GM20000 (cell line): ENCODE measurements around the gene CHN2.

ENCODE experiments used
- DNase-seq: peaks from one replicate; pipeline ENCODE4 v3.0.0; 2012; ENCODE audit warnings: low spot score
- CTCF ChIP-seq: IDR thresholded peaks from 2 replicates; pipeline ENCODE4 v1.5.1; 2012; ENCODE audit warnings: mild to moderate bottlenecking, control low read depth; ENCODE audit errors: extremely low read depth, missing control alignments

Gene CHN2

DNA sequence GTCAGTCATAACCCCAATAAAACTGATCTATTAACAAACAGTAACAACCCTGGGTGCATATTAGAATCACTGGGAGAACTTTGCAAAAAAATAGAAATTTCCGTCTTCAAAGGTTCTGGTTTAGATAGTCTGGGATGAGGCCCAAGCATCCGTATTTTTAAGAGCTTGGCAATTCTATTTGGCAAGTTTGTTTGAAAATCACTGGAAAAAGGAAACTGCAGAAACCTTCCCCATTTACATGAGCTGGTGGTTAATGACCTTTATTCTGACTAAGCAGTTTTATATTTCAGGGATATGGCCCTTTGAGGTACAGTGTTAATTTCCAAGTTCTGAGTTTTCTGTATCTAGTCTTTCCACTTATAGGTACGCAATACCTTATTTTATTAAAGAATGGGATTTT is 253.3 kb downstream of the CHN2 start:
- TF ChIP-seq CTCF: no peak
- no peak for DNase-seq

- no peak for DNase-seq
- no peak for TF ChIP-seq CTCF
Observed at GRCh38 chr7:29449569-29450260, 255.1 kb downstream of the CHN2 start.

DNA sequence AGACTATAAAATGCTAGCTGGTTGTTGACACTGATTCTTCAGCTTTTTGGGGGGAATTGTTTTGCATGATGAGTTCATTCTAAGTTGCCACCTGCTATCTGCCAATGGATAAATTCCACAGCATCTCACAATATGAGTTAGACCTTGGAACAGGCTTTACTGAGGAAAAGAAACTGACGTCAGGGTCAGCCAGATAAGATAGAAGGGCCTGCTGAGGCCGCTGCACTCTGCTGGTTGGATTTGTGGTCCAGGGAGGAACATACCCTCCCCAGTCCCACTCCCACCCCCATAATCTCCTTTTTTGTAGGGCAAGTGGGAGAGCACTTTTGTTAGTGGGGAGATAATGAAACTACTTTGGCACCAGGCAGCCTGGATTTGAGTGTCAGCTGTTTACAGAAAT is 258.4 kb downstream of the CHN2 start:
- TF ChIP-seq CTCF: no peak
- DNase-seq: no peak

DNA sequence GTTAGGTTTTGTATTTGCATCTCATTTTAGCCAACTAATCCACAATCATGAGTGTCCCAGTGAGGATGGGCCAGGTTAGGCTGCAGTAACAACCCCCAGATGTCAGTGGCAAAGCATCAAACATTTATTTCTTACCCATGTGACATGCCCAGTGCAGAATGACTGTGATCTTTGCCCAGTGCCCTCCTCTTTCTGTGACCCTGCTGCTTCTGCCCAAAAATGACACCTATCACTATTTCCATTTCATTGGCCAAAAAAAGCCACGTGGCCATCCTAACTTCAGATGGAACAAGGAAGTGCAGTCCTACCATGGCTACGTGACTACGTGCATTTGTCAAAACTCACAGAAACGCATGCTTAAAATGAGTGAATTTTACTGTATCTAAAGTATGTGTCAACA is 259.9 kb downstream of the CHN2 start:
- TF ChIP-seq CTCF: no peak
- no peak for DNase-seq

GRCh38 chr7:29454899-29455451 is 260.4 kb downstream of the CHN2 start:
- no peak for TF ChIP-seq CTCF
- DNase-seq: no peak

DNA sequence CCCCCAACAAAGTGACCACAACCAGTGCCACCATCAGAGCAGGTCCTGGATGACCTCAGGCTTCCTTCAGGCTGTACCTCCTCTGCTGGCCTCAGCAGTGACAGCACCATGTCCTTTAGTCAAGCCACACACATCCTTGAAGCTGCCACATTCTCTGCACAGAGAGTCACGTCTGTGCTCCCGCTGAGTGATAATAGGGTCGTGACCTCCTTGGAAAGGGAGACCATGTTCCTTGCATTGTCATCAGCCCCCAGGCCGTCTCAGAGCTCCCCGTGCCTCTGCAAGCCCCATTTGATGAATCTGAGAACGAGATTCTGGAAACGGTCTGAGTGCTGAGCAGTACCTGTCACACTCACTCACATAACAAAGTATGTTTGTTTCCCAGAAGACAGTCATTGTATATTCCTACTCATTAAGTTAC is 262.6 kb downstream of the CHN2 start:
- no peak for DNase-seq
- no peak for TF ChIP-seq CTCF

DNA sequence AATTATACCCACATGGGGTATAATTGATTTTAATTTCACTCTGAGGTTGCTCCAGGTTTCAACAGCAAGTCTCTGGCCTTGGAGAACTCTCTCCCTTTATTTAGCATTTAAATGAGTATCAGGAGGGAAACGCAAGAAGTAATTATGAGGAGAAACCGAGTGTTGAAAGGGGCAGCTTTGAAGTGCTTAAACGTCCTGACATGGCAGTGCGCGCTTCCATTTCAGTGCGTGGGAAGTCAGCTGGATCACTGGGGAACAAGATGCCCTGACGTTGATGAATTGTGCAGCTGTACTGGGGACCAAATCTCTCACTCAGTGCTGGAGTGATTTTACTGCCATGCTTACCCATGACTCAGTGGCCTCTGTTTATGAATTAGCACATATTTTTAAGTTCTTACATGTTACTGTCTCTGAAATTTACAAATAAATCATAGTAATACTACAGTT is 263.0 kb downstream of the CHN2 start:
- no peak for TF ChIP-seq CTCF

More for the DNA sequence above, 263.0 kb downstream of the CHN2 start:
- no peak for DNase-seq
